Measurements from ENCODE around the gene PPP2R5C.
A peak's percentile ranks its signal among the peaks of the same experiment; 100 is the strongest.

PPP2R5C gene

DNA sequence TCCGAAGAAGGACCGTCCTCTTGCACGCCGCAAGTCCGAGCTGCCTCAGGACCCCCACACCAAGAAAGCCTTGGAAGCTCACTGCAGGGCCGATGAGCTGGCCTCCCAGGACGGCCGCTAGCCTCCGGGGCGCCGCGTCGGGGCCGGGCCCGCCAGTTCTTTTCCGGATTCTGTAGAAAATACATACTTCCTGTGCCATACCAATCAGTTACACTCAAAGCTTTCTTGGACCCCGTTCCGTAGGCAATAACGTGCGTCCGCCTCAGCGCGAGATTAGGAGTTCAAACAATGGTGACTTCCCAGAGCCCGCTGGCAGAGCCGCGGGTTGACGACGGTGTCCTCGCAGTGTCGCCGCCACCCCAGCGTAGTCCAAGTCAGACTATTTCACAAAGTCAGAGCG, 163.6 kb downstream of the PPP2R5C start:
- no peak for DNase-seq

DNA sequence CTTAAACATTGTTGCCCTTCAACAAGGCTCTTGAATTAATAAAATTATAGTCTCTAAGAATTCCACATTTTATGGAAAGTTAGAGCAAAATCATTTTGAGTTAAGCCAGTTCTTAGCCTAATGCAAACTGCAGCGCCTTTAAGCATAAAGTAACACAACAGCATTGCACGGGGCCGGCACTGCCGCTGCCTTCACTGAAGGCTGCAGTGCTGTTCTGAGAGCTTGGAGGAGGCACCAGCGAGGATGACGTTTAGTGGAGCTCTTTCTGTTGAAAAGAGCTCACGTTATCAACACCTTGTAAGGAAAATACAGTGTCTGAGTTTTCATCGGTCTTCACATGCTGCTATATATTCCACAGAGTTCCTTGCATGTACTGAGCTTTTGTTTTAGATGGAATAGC, 164.6 kb downstream of the PPP2R5C start:
- no peak for DNase-seq

DNA sequence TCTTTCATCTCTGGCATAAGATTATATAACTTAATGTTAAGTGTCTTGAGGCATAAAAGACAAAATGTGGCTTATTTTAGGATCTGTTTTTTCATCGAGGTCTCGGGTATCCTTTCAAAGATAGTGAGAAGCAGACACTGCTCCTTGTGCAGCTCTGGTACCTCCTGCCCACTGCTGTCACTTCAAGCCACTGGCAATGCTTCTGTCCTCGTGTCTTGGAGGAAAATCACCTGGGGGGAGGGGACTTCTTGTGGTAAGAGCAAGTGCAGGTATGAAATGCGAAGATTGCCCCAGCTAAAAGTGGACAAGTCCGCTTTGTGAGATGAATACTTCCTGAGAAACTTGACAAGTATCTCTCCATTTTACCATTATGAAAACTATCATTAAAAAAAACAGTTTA, 165.1 kb downstream of the PPP2R5C start:
- no peak for DNase-seq

DNA sequence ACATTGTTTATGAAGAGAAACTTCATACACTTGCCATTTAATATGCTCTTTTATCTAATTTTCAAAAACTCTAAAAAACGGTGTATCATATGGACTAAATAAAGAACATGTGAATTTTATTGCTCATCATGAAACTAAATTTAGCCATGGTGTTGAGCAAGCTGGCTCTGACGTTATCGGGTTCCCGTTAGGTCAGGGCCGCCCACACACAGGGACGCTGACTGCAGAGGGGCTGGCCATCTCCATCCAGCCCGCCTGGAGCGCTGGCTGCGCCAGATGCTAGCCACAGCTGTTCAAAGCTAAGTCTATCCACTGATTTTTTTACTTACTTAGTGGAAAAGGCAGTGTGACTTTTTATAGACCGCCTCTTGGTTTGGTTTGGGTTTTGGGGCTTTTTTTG, 166.3 kb downstream of the PPP2R5C start:
- no peak for DNase-seq

DNA sequence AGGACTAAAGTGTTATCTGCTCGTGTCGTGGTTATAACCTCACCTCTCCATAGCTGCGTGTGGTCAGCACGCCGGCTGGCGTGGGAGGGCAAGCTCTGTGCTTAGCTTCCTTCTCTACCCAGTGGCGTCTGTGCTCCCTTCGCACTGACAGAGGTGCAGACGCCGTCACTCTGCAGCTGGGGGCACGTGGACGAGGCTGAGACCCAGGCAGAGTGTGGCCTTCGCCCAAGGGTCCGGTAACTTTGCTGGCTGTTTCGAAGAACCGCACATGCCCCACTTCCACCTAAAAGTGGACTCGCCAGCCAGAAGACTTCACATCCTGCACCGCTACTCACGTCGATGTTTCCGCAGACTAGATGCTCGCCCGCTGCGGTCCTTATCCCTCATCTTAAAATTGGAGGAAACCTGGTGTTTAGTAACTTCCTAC, 166.9 kb downstream of the PPP2R5C start:
- DNase-seq = no peak

DNA sequence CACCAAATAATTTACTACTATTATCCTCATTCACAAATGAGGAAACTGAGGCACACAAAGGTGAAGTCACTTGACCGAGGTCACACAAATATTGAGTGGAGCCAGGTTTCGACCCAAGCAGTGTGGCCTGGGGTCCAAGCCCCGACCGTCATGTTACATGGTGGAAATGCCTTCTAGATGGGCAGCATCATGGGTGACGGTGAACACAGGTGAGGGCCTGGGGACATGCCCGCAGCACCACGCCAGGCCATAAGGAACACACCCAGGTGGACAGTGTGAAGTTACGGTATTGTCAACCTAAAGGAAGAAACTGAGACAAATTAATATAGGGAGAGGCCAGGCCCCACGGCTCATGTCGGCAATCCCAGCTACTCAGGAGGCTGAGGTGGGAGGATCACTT, 167.6 kb downstream of the PPP2R5C start:
- no peak for DNase-seq

DNA sequence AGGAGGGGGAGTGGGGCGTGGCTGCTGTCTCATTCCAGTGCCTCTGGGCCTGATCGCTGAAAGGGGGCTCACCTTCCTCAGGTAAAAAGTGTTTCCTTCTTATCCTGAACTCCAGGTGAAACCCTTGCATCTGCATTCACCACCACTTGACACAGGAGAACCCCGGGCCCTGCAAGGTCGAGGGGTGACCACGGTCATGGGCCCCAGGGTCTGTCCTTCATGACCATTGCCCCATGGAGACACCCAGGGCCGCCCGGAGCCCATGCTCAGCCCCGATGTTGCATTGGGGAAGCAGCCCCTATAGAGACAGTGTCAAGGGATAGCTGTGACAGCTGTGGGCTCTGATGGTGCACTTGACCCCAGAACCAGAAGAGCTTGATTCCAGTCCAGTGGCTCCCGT, 168.4 kb downstream of the PPP2R5C start:
- no peak for DNase-seq

DNA sequence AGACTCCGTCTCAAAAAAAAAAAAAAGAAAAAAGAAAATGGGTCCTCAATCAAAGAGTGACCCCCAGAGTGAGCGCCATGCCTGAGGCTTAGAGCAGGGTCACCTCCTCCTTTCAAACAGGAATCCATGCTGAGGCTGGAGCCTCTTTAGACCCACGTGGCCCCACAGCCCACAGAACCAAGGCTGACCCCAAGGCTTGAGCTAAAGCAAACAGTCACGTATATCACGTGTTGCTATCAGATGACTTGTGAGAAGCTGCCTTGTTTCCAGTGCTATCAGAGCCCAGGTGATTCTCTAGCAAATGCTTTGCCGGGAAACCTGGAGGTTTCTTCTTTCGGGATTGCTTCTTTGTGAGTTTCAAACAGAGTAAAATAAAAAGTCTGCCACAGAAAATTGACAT, 171.2 kb downstream of the PPP2R5C start:
- no peak for DNase-seq

DNA sequence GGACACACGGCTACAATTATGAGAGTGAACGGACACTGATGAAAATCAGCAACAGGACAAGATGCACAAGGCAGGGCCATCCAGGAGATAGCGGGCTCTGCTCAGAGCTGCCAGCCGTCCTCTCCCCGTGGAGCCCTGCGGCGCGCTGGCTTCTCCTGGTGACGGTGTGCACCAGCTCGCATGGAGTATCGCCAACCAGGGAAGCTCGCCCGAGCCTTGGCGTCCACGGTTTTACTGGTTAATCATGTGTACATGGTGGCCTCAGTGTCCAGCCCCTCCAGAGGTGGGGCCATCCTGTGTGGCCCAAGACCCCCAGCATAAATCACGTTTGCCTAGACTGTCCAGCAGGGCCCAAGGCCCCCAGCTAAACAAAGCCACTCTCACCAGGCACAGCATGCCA, 171.7 kb downstream of the PPP2R5C start:
- no peak for DNase-seq

DNA sequence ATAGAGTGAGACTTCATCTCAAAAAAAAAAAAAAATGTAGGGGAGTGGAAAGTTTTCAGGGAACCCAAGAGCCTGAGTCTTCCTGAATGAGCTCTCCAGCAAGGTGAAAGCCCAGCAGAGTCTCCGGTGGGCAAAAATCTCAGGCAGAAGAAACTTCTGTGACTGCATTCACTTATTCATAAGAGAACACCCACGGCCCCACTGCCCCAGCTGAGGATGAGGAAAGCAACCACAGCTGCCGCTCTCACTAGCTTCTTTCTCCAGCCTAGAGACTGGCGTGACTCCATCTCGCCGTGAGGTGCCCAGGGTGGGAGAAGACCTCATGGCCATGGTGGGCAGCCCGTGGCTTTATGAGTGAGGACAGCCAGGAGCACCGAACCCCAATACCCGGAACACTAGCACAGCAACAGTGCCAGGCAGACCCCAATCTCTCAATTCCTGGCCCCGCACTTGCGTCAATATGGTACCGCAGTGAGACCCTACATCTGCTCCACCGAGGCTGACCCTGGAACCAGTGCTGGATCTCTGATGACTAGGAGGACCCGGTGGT, 173.2 kb downstream of the PPP2R5C start:
- DNase-seq = no peak

DNA sequence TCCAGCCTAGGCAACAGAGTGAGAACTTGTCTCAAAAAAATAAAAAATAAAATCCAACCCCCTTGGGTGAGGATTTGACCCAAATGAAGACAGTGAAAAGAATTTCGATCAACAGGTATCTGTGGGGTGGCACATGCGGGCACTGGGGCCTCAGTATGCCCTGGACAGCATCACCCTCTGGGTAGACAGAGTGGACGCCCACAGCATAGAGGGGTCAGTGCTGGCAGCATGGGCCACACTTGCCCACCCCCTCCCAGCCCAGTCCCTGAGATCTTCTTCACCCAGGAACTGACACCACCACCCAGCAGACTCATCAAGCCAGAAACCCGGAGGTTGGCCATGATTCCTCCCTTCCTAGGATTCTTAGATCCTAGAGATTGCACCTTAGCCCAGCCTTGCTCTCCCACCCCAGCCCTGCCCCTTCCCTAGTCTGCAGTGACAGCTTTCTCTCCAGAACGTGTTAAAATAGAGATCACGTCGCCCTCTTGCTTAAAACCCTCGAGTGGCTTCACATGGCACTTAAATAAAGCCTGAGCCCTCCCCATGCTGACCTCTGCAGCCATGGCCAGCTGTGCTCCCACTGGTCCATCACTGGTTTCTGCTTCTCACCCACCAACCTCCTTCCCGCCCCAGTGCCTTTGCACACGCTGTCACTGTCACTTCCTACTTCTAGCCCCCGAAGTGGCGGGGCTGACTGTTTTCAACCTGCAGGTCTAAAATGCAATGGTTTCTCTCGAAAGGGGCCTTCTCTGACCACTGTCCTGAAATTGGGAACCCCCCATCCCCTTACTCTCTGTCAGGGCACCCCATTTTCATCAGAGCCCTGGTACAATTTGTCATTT, 176.6 kb downstream of the PPP2R5C start:
- DNase-seq = no peak

DNA sequence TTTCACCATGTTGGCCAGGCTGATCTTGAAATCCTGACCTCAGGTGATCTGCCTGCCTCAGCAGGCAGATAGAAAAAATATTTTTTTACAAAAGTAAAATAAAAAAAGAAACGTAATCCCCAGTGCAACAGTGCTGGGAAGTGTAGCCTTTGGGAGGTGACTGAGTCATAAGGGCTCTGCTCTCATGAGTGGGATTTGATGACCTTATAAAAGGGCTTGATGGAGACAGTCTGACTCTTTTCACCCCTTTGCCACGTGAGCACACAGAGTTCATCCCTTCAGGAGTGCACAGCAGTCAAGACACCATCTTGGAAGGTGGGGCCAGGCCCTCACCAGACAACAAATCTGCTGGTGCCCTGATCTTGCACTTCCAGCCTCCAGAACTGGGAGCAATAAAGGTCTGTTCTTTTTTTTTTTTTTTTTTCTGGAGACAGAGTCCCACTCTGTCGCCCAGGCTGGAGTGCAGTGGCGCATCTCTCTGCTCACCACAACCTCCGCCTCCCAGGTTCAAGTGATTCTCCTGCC, 178.2 kb downstream of the PPP2R5C start:
- DNase-seq = no peak

DNA sequence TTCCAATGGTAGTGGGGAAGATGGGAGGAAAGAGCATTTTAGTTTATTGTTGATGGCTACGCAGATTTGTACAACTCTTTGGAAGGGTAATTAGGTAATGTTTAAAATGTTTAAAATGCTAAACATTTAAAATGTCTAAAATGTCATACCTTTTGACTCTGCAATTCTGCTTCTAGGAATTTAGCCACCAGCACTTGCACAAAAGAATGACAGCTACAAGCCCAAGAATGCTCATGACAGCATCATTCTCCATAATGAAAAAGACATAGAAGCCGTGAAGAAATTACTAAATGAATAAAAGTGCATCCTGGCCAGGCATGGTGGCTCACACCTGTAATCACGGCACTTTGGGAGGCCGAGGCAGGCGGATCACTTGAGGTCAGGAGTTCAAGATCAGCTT, 182.9 kb downstream of the PPP2R5C start:
- no peak for DNase-seq

DNA sequence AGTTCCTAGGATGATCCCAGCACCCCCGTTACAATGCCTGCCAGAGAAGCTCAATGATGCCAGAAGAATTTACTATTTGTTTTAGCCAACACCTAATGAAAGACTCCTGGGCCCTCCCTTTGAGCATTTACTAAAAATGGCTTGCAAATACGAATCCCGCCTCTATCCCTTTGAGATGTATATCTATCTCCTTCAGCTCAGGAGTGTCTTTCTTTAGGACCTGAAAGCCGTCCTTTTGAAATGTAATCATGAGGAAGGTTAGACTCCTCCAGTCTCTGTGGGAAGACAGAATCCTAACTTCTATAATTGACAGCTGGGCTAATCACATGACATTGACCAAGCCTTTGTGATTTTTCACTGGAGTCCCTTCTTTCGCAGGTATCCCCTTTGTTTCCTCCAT, 183.7 kb downstream of the PPP2R5C start:
- DNase-seq = no peak

DNA sequence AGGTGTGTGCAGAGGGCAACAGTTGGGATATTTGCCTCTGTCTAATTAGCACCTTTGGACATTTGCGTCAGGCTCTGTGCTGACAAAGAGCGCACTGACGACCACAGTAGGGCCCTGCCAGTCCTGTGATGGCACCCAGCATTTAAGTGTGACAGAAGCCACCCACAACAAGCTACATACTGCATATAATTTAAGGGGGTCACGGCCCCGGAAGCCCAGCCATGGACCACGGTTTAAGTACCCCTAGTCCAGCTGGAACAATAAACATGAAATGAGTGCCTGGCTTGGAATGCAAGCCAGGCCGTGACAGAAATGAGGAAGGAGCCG, 186.0 kb downstream of the PPP2R5C start:
- no peak for DNase-seq

DNA sequence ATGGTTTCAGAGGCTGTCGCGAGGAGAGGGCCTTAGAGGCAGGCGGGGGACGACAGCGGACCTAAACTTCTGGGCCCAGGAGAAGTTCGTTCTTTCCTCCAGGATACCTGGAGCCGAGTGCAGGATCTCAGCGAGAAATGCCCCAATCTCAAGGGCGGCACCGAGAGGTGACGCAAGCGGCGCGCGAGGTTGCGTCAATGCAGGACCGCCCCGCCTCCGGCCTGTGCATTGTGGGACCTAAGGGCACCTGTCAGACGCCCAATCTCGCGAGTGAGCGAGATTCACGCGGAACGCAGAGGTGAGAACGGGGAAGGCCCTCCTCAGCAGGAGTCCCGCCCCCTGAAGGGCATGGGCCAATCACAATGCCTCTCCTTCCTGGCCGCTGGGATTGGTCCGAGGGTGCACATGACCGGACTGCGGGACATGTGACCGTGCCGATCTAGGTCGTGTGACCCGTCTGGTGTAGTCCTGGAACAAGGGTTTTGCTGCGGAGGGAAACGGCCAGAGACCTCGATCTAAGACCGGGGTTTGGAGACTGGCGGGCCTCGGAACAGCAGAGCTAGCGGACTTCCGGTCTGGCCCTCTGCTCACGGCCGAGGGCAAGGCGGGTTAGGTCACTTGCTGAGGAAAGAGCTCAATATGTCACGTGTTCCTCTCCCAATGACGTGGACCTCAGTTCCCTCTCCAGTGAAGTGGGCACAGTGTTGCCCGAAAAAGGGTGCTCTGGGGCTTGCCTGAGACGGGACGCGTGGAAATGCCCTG, 186.6 kb downstream of the PPP2R5C start:
- peak; percentile 100 for DNase-seq

DNA sequence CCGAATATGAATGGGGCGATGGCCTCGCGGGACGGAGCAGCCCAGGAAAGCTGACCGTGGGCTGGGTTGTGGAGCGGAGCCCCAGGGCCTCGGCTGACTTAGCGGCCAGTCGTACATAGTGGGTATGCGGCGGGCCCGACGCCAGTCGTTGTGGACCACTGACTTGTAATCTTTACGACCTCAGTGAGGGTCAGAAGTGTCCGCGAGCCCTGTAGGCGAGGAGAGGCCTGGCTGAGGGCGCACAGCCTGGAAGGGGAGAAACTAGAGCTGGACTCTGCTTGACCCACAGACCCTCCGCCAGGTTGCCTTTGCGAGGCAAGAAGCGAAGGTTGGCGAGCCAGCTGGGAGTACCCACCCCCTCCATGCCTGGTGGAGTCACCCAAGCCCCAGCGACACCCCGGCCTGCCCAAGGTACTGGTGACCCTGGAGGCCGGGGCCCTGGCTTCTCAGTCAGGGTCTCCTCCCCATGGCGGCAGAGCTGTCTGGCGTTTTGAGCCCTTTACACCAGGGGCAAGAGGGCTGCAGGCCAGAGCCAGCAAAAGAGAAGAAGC, 187.2 kb downstream of the PPP2R5C start:
- DNase-seq = no peak

DNA sequence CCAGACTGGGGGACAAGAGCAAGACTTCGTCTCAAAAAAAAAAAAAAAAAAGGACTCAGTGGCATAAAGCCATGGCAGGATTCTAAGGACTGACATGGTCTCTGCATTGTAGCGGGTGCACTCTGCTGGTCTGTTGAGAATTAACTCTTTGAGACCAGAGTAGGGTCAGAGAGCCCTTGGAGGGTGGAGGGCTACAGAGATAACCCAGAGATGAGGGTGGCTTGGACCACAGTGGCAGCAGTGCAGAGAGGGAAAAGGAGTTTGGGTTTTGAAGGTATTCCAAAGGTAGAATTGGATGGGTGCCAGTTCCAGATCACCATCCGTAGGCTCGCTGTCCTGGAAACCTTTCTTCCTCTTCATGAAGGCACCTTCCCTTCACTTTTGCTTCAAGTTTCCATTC, 188.6 kb downstream of the PPP2R5C start:
- no peak for DNase-seq

DNA sequence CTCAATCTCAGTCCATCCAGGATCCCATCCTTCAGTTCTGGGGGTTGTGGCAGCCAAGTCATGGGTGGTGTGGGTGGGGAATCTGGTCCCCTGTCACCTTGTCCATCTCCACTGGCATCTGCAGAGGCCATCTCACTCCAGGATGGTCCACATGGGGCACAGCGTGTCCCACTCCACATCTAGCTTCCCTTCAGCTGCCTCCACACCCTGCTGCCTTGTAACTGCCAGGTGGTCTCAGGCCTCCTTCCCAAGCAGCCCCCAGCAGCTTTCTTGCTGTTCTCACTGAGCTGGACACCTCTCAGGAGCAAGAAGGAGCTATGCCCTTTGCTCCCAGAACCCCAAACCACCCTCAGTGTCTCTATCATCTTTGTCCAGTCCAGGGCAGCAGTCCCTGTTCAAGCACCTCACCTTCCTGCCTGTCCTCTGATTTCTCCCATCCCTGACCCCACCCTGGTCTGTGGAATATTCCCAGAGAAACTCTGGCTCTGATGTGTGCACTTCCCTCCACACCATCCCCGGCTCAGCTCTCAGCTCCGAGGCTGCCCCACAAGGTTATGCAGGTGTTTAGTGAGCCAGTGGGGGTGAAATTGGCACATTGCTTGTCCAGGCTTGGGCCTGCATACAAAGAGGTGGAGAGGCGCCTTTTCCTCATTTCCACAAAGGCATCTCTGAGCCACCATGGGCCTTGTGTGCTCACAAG, 189.2 kb downstream of the PPP2R5C start:
- DNase-seq = no peak

DNA sequence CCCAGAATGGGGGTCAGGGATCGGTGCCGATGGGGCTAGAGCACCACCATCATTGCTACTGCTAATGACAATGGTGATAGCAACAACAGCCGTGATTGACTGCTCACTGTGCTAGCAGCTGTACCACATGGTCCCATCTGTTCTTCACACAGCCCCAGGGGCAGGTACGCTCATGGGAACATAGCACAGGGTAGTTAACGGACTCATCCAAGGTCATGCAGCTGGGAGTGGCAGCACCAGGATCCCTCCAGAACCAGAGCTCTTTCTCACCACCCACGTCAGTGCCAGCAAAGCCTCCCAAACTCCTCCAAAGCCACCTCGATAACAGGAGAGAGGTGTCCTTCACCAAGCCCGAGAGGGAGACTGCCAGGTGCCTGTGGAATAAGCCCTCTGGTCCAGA, 191.6 kb downstream of the PPP2R5C start:
- DNase-seq = no peak

DNA sequence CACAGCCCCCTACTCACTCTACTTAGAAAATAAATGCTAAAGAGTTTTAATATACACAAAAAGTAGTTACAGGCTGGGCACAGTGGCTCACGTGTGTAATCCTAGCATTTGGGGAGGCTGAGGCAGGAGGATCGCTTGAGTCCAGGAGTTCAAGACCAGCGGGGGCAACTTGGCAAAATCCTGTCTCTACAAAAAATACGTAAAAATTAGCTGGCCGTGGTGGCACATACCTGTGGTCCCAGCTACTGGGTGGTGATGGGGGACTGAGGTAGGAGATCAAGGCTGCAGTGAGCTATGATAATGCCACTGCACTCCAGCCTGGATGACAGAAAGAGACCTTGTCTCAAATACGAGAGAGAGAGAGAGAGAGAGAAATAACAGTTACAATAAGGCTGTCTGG, 193.0 kb downstream of the PPP2R5C start:
- no peak for DNase-seq

DNA sequence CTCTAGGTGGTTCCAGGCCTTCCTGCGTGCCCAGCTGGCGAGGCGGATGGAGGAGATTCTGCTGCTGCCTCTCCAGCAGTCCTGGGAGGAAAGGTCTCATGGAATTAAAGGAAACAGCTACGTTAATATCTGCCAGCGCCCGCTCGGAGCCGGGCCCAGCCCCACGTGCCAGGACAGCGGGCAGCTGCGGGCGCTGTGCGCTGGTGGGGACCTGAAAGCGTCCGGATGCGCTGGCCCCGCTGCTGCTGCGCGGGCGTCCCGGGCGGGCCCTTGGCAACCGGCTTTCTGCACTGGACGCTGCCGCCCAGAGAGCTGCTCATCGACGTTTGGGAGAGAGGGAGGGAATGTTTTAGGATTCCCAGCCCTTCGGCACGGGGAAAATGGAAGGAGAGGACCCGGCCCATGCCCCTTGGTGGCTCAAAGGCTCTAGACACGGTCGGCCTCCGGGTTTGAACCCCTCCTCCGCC, 194.2 kb downstream of the PPP2R5C start:
- DNase-seq = no peak

Measured in CD4-positive, alpha-beta T cell treated with Interleukin-4 for 4 hours (primary cell).